CD4-positive, alpha-beta memory T cell (primary cell): ENCODE measurements around the gene KRTAP9-9. TPM values are rescaled to one million over a fixed set of nuclear protein-coding genes. Genes with fewer than 3 reads are reported as not detected.
"Not testable (repeated sequence)": the region's sequence is repeated elsewhere in the genome, so short reads cannot be mapped to it uniquely, and the experiment has no call there.

ENCODE experiments used
- CTCF ChIA-PET: fragments of 350-600 bp; sonication (Branson Sonifier 250); formaldehyde crosslinking; loops from one replicate; lab custom pipeline; 2021; ENCODE audit warnings: inconsistent platforms; ENCODE audit not compliant: partially characterized antibody; lab: Charles Lee
- POLR2A ChIA-PET: fragments of 350-600 bp; sonication (Branson Sonifier 250); formaldehyde crosslinking; loops from one replicate; lab custom pipeline; 2021; ENCODE audit not compliant: partially characterized antibody; lab: Charles Lee
- DNase-seq, 5 donors: peaks; one replicate each; pipeline versions ENCODE4 v3.0.0 to v3.0.0-alpha.2; 2020 to 2022; ENCODE audit warnings: mixed read lengths in 1 of 5
- H3K27ac ChIP-seq: one replicate; pipeline ENCODE4 v1.7.0; 2013; ENCODE audit warnings: low read depth, low read length
- H3K27me3 ChIP-seq: 2 replicates; pipeline ENCODE4 v1.7.0; 2013; ENCODE audit warnings: mild to moderate bottlenecking, low read length, moderate library complexity; ENCODE audit not compliant: insufficient read depth
- H3K36me3 ChIP-seq: 2 replicates; pipeline ENCODE4 v1.7.0; 2013; ENCODE audit warnings: mild to moderate bottlenecking, low read length, moderate library complexity; ENCODE audit not compliant: insufficient read depth
- H3K4me1 ChIP-seq: 2 replicates; pipeline ENCODE4 v1.7.0; 2013; ENCODE audit warnings: mild to moderate bottlenecking, low read length, moderate library complexity; ENCODE audit not compliant: insufficient read depth
- H3K4me3 ChIP-seq, 2 donors: one replicate each; pipeline ENCODE4 v1.7.0; 2013; ENCODE audit warnings: low read length in 2 of 2, mild to moderate bottlenecking in 1 of 2
- H3K9me3 ChIP-seq, 2 donors: one replicate each; pipeline ENCODE4 v1.7.0; 2013; ENCODE audit warnings: low read length in 2 of 2, control low read depth in 1 of 2; ENCODE audit not compliant: control insufficient read depth in 1 of 2
- H3K27ac Mint-ChIP-seq, 7 donors: one replicate each; pipeline ENCODE4 v1.8.0; 2020 to 2021; ENCODE audit warnings: mixed read lengths in 7 of 7, mild to moderate bottlenecking in 6 of 7, inconsistent platforms in 3 of 7, moderate library complexity in 3 of 7
- H3K27me3 Mint-ChIP-seq, 2 donors: one replicate each; pipeline ENCODE4 v1.8.0; 2020 to 2021; ENCODE audit warnings: mixed read lengths in 2 of 2
- H3K36me3 Mint-ChIP-seq, 2 donors: one replicate each; pipeline ENCODE4 v1.8.0; 2020 to 2021; ENCODE audit warnings: mixed read lengths in 2 of 2, inconsistent platforms in 1 of 2, mild to moderate bottlenecking in 1 of 2
- H3K4me1 Mint-ChIP-seq, 4 donors: one replicate each; pipeline ENCODE4 v1.8.0; 2020 to 2021; ENCODE audit warnings: mixed read lengths in 4 of 4, mild to moderate bottlenecking in 1 of 4
- H3K4me3 Mint-ChIP-seq, 8 donors: one replicate each; pipeline ENCODE4 v1.8.0; 2020 to 2021; ENCODE audit warnings: mixed read lengths in 8 of 8, mild to moderate bottlenecking in 7 of 8, moderate library complexity in 6 of 8, inconsistent platforms in 3 of 8
- H3K9me3 Mint-ChIP-seq, 8 donors: one replicate each; pipeline ENCODE4 v1.8.0; 2020 to 2021; ENCODE audit warnings: mixed read lengths in 8 of 8, mild to moderate bottlenecking in 5 of 8, inconsistent platforms in 3 of 8, moderate library complexity in 1 of 8
- intact Hi-C: fragments of 100-400 bp; cut with micrococcal nuclease; formaldehyde crosslinking; loops from one replicate; pipeline ENCODE4 v1.15.1; 2023
- polyA plus RNA-seq, 2 donors: library from polyadenylated mRNA; unstranded; fragments of 300-500 nt; fragmentation: Illumina TruSeq; gene quantifications; one replicate each; pipeline ENCODE4 v1.2.3, GENCODE V29; 2021
- total RNA-seq, 2 experiments: library from RNA; stranded (reverse); gene quantifications; one replicate each; pipeline ENCODE4 v1.2.3, GENCODE V29; 2021

The KRTAP9-9 gene
- total and polyA plus RNA-seq, 4 experiments from 2014 or later = not detected

- H3K27ac Mint-ChIP-seq, H3K27me3 ChIP-seq, H3K4me1 ChIP-seq, CTCF ChIA-PET, POLR2A ChIA-PET, H3K27ac ChIP-seq, H3K9me3 Mint-ChIP-seq, H3K27me3 Mint-ChIP-seq, H3K9me3 ChIP-seq, H3K4me3 Mint-ChIP-seq, H3K36me3 ChIP-seq, H3K36me3 Mint-ChIP-seq, intact Hi-C loops, H3K4me1 Mint-ChIP-seq, H3K4me3 ChIP-seq, DNase-seq: not testable (repeated sequence)
Observed at GRCh38 chr17:41226598-41227095, 28.5 kb upstream of the KRTAP9-9 start, which contains the start of gene KRTAP9-2. Gene KRTAP9-2, plus strand, starts transcription at chr17:41226648. Its CDS starts 7 bp downstream, at chr17:41226655.

- H3K9me3 Mint-ChIP-seq = peaks cover 0 to 2% (median 0%) of the 10 kb centered on the region in 8 donors
- H3K4me3 Mint-ChIP-seq = no peak overlapping the region
- Histone ChIP-seq H3K9me3 (no peaks in the 10 kb centered on the region), H3K27me3 (no peaks in the 10 kb centered on the region), H3K4me1 (no peaks in the 10 kb centered on the region), H3K36me3 (no peaks in the 10 kb centered on the region), H3K27ac (no peak overlapping the region), H3K4me3 (no peak overlapping the region)
- H3K4me1 Mint-ChIP-seq = peaks cover 0 to 2% (median under 1%) of the 10 kb centered on the region in 4 donors
- H3K36me3 Mint-ChIP-seq = no peaks in the 10 kb centered on the region
- DNase-seq = no peak
- H3K27ac Mint-ChIP-seq = no peak overlapping the region
- intact Hi-C loops = no loop called here
- H3K27me3 Mint-ChIP-seq = peaks cover 17 to 21% of the 10 kb centered on the region in 2 donors
- POLR2A ChIA-PET = interaction anchor here (1.4 kb wide), 1 partner anchor 78 kb away, joined by 3 read pairs; no protein-coding TSS in a partner anchor
- CTCF ChIA-PET = interaction anchor here (2.0 kb wide), 1 partner anchor 319 kb away, joined by 4 read pairs; no protein-coding TSS in a partner anchor
Observed at GRCh38 chr17:41230094-41230493, 25.1 kb upstream of the KRTAP9-9 start.

GRCh38 chr17:41231731-41232130 lies 23.5 kb upstream of the KRTAP9-9 start:
- DNase-seq = no peak
- H3K27me3 ChIP-seq = no peaks in the 10 kb centered on the region
- no peak overlapping the region for H3K4me3 ChIP-seq
- Mint-ChIP-seq H3K9me3 (peaks cover 0 to 2% (median 0%) of the 10 kb centered on the region in 8 donors), H3K4me1 (peaks cover 0 to 2% (median under 1%) of the 10 kb centered on the region in 4 donors), H3K36me3 (no peaks in the 10 kb centered on the region), H3K4me3 (no peak overlapping the region), H3K27me3 (peaks cover 18 to 21% of the 10 kb centered on the region in 2 donors), H3K27ac (no peak overlapping the region)
- H3K9me3 ChIP-seq = no peaks in the 10 kb centered on the region
- intact Hi-C loops = no loop called here
- no peaks in the 10 kb centered on the region for H3K36me3 ChIP-seq
- H3K4me1 ChIP-seq = no peaks in the 10 kb centered on the region
- ChIA-PET CTCF (no interaction called here), POLR2A (no interaction called here)
- no peak overlapping the region for H3K27ac ChIP-seq

- H3K4me3 Mint-ChIP-seq, CTCF ChIA-PET, POLR2A ChIA-PET: not testable (repeated sequence)
Observed at GRCh38 chr17:41232399-41233105, 22.6 kb upstream of the KRTAP9-9 start, which contains the start of gene KRTAP9-3. Gene KRTAP9-3, plus strand, starts transcription at chr17:41232449. Its CDS starts 53 bp downstream, at chr17:41232502.

GRCh38 chr17:41237116-41237515 lies 18.1 kb upstream of the KRTAP9-9 start:
- H3K27ac Mint-ChIP-seq, intact Hi-C loops, H3K9me3 ChIP-seq, H3K4me1 Mint-ChIP-seq, H3K9me3 Mint-ChIP-seq, H3K4me1 ChIP-seq, POLR2A ChIA-PET, H3K36me3 Mint-ChIP-seq, H3K4me3 ChIP-seq, H3K27ac ChIP-seq, DNase-seq, H3K27me3 ChIP-seq, H3K36me3 ChIP-seq, H3K4me3 Mint-ChIP-seq, CTCF ChIA-PET: not testable (repeated sequence)
- H3K27me3 Mint-ChIP-seq = peaks cover 22 to 24% of the 10 kb centered on the region in 2 donors

More at GRCh38 chr17:41232399-41233105, 22.6 kb upstream of the KRTAP9-9 start, which contains the start of gene KRTAP9-3:
- H3K9me3 Mint-ChIP-seq, H3K4me3 ChIP-seq, DNase-seq, H3K4me1 ChIP-seq, H3K36me3 ChIP-seq, H3K27ac ChIP-seq, H3K4me1 Mint-ChIP-seq, H3K27me3 ChIP-seq, H3K9me3 ChIP-seq, H3K36me3 Mint-ChIP-seq, intact Hi-C loops: not testable (repeated sequence)
- Mint-ChIP-seq H3K27ac (peak within 1 kb of the TSS in 1 of 7 donors; percentile 2), H3K27me3 (peaks cover 21 to 24% of the 10 kb centered on the region in 2 donors)

- H3K4me3 Mint-ChIP-seq, CTCF ChIA-PET, H3K4me3 ChIP-seq, H3K9me3 ChIP-seq, H3K36me3 ChIP-seq, H3K4me1 ChIP-seq, H3K27ac Mint-ChIP-seq, H3K4me1 Mint-ChIP-seq, H3K27me3 ChIP-seq, H3K36me3 Mint-ChIP-seq, POLR2A ChIA-PET, H3K27ac ChIP-seq, H3K9me3 Mint-ChIP-seq, intact Hi-C loops, DNase-seq: not testable (repeated sequence)
- H3K27me3 Mint-ChIP-seq = peaks cover 21 to 27% of the 10 kb centered on the region in 2 donors
Observed at GRCh38 chr17:41237949-41238437, 17.2 kb upstream of the KRTAP9-9 start, which contains the start of gene KRTAP9-8. Gene KRTAP9-8, plus strand, starts transcription at chr17:41237999. Its CDS starts 53 bp downstream, at chr17:41238052.

- H3K36me3 ChIP-seq, H3K36me3 Mint-ChIP-seq, H3K4me1 ChIP-seq, DNase-seq, H3K27ac ChIP-seq, H3K9me3 Mint-ChIP-seq, H3K9me3 ChIP-seq, H3K4me3 ChIP-seq, intact Hi-C loops, H3K4me1 Mint-ChIP-seq, CTCF ChIA-PET, H3K4me3 Mint-ChIP-seq, H3K27me3 ChIP-seq, POLR2A ChIA-PET: not testable (repeated sequence)
- Mint-ChIP-seq H3K27ac (peak overlapping the region in 1 of 7 donors; percentile 11), H3K27me3 (peaks cover 3 to 10% of the 10 kb centered on the region in 2 donors)
Observed at GRCh38 chr17:41246995-41247787, 8.0 kb upstream of the KRTAP9-9 start.
